ENCODE results near the gene FFAR1.

The FFAR1 gene

GRCh38 chr19:35306473-35307246 is 41.0 kb upstream of the FFAR1 start:
- no peaks in the 10 kb centered on the region for H3K36me3 ChIP-seq (replicated peaks)
- H3K27ac ChIP-seq = no peak overlapping the region
- no peaks in the 10 kb centered on the region for H3K27me3 ChIP-seq (replicated peaks)
- peak; percentile 55 for TF ChIP-seq CTCF (IDR thresholded peaks at IDR 0.05; ENCODE audit: low read depth, low read length, missing control alignments)
- no peak overlapping the region for H3K4me3 ChIP-seq (ENCODE audit: low read depth, low read length)
- in situ Hi-C loops (cut with HindIII; ENCODE audit: low pct_ligation_motif_present, low sequenced_read_pairs) = no loop called here
- DNase-seq = no peak

DNA sequence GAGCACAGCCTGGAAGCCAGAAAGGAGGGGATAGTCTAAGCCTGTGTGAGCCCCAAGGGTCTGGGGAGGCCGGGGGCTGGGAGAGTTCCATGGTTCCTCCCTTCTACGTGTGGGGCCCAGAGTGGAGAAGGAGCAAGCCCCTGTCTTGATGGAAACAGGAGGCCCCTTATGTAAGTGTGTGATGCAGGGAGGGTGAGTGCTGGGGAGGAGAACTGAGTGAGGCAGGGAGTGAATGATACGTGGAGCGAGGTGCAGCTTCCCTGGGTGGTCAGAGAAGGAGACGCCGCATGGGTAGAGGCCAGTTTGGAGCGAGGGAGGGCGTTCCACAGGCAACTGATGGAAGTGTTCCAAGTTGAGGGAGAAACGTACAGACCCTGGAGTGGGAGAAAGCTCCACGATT is 39.8 kb upstream of the FFAR1 start:
- TF ChIP-seq CTCF (IDR thresholded peaks at IDR 0.05; ENCODE audit: low read depth, low read length, missing control alignments) = no peak
- no peak for DNase-seq
- in situ Hi-C loops (cut with HindIII; ENCODE audit: low pct_ligation_motif_present, low sequenced_read_pairs) = no loop called here

DNA sequence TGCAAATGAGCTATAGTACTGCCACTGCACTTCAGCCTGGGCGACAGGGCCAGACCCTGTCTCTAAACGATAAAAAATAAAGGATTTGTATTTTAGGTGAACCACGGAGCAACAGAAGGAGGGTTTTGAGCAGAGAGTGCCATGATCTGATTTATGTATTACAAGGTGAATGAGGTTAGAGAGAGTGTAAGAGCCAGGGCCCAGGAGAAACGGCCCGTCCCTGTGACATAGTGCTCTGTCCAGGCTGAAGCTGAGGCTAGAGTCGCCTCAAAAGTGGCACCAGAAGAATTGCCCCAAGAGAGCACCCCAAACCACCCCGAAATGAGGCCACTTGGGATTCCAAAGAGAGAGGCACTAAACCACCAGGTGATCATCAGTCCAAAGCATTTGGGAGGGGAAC is 38.8 kb upstream of the FFAR1 start:
- TF ChIP-seq CTCF (IDR thresholded peaks at IDR 0.05; ENCODE audit: low read depth, low read length, missing control alignments) = no peak
- H3K27me3 ChIP-seq (replicated peaks) = no peaks in the 10 kb centered on the region
- no peaks in the 10 kb centered on the region for H3K36me3 ChIP-seq (replicated peaks)
- no peak overlapping the region for H3K4me3 ChIP-seq (ENCODE audit: low read depth, low read length)
- DNase-seq = no peak
- H3K27ac ChIP-seq = no peak overlapping the region
- in situ Hi-C loops (cut with HindIII; ENCODE audit: low pct_ligation_motif_present, low sequenced_read_pairs) = no loop called here

More for the DNA sequence above, 39.8 kb upstream of the FFAR1 start:
- Histone ChIP-seq H3K27ac (no peak overlapping the region), H3K4me3 (ENCODE audit: low read depth, low read length) (no peak overlapping the region), H3K27me3 (replicated peaks) (no peaks in the 10 kb centered on the region), H3K36me3 (replicated peaks) (no peaks in the 10 kb centered on the region)

GRCh38 chr19:35309481-35310279 is 38.0 kb upstream of the FFAR1 start:
- in situ Hi-C loops (cut with HindIII; ENCODE audit: low pct_ligation_motif_present, low sequenced_read_pairs) = no loop called here
- DNase-seq = peak; percentile 28
- Histone ChIP-seq H3K27me3 (replicated peaks) (no peaks in the 10 kb centered on the region), H3K36me3 (replicated peaks) (no peaks in the 10 kb centered on the region), H3K4me3 (ENCODE audit: low read depth, low read length) (no peak overlapping the region), H3K27ac (no peak overlapping the region)
- TF ChIP-seq CTCF (IDR thresholded peaks at IDR 0.05; ENCODE audit: low read depth, low read length, missing control alignments) = no peak

DNA sequence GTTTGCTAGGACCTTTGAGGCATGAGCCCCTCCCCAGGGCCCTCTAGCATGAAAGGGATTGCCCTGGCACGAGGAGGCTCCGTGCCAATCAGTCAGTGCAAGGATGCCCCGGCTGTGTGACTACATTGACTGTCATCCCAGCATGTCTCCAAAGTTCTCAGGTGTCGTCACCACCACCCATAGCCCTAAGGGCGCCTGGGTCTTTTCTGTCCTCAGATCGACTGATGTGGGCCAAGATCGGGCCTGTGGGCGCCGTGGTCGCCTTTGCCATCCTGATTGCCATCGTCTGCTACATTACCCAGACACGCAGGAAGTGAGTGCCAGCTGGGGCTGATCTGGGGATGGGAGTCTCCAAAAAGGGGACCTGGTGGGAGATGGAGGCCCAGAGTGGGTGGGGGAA is 37.4 kb upstream of the FFAR1 start:
- in situ Hi-C loops (cut with HindIII; ENCODE audit: low pct_ligation_motif_present, low sequenced_read_pairs) = no loop called here
- TF ChIP-seq CTCF (IDR thresholded peaks at IDR 0.05; ENCODE audit: low read depth, low read length, missing control alignments) = no peak
- Histone ChIP-seq H3K27me3 (replicated peaks) (no peaks in the 10 kb centered on the region), H3K4me3 (ENCODE audit: low read depth, low read length) (no peak overlapping the region), H3K27ac (no peak overlapping the region), H3K36me3 (replicated peaks) (no peaks in the 10 kb centered on the region)
- DNase-seq = no peak

Measured in brain microvascular endothelial cell (primary cell).